ENCODE results near the gene MED15. TPM values are rescaled to one million over a fixed set of nuclear protein-coding genes. Genes with fewer than 3 reads are reported as not detected.

Gene MED15
- total RNA-seq, 1 donor from 2014 or later, result 20.5 TPM

DNA sequence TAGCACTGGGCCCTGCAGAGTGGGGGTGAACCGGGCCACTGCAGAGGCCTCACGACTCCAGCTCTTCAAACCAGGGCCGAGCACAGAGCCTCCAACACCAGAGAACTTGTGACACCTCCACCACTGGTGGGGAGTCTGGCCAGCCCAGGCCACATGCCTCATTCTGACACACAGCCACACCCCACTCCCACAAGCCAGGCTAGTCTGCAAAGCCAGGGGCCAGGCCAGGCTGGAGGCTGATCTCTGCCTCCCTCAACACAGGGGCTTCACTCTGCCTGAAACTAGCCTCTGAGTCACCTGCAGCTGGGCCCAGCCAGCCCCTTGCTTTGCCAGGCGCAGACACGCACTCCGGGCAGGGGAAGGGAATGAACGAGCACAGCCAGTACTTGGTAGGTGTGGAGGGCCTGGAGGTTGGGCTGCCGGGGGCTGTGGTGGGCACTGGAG, 102.9 kb downstream of the MED15 start:
- DNase-seq (ENCODE audit: low read depth), result peak; percentile 26
- Histone ChIP-seq H3K27me3 (ENCODE audit: control insufficient read depth, insufficient read depth, low read length) (no peaks in the 10 kb centered on the region), H3K36me3 (ENCODE audit: control insufficient read depth, insufficient read depth, low read length) (no peaks in the 10 kb centered on the region), H3K4me3 (ENCODE audit: low read depth, low read length) (no peak overlapping the region)
- no peak for FAIRE-seq
- TF ChIP-seq, protein P1, sequence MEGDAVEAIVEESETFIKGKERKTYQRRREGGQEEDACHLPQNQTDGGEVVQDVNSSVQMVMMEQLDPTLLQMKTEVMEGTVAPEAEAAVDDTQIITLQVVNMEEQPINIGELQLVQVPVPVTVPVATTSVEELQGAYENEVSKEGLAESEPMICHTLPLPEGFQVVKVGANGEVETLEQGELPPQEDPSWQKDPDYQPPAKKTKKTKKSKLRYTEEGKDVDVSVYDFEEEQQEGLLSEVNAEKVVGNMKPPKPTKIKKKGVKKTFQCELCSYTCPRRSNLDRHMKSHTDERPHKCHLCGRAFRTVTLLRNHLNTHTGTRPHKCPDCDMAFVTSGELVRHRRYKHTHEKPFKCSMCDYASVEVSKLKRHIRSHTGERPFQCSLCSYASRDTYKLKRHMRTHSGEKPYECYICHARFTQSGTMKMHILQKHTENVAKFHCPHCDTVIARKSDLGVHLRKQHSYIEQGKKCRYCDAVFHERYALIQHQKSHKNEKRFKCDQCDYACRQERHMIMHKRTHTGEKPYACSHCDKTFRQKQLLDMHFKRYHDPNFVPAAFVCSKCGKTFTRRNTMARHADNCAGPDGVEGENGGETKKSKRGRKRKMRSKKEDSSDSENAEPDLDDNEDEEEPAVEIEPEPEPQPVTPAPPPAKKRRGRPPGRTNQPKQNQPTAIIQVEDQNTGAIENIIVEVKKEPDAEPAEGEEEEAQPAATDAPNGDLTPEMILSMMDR (IDR thresholded peaks at IDR 0.05; ENCODE audit: insufficient read depth, low read length, severe bottlenecking), result no peak

DNA sequence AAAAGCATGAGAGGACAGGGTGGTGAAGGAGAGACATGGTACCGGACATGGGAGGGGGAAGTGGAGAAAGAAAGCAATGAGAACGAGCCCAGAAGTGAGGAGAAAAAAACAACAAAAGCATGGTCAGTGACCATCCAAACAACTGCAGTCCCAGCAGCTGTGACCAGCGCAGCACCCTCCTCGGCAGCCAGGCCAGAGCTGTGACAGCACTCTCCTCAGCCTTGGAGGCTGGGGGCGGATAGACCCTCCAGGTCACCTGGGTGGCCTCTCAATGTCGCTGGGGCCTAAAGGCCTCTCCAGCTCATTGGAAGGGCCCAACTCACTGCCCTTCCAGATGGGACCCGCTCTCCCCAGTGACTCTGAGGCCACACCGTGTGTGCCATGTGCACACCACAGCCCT, 103.3 kb downstream of the MED15 start:
- Histone ChIP-seq H3K4me3 (ENCODE audit: low read depth, low read length) (no peak overlapping the region), H3K27me3 (ENCODE audit: control insufficient read depth, insufficient read depth, low read length) (no peaks in the 10 kb centered on the region), H3K36me3 (ENCODE audit: control insufficient read depth, insufficient read depth, low read length) (no peaks in the 10 kb centered on the region)
- FAIRE-seq (no peak), DNase-seq (ENCODE audit: low read depth) (no peak)
- TF ChIP-seq, protein P1 (IDR thresholded peaks at IDR 0.05; ENCODE audit: insufficient read depth, low read length, severe bottlenecking), result no peak

DNA sequence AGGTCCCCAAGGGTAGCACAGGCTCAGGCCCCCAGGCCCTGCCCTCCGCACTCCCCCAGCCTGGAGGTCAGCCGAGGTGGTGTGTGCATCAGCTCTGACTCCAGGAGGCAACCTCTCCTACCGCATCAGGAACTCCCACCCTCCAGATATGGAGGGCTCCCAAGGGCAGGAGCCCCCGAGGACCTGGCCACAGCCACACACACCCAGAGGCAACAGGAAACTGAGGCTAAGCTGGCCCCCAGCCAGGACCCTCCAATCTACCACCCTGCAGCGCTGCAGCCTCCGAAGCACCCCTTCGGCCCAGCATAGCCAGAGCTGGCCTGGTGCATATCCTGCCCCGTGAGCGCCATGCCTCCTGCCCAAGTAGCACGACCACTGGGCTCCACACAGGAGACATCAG, 104.0 kb downstream of the MED15 start:
- TF ChIP-seq, protein P1 (IDR thresholded peaks at IDR 0.05; ENCODE audit: insufficient read depth, low read length, severe bottlenecking), result no peak
- H3K36me3 ChIP-seq (ENCODE audit: control insufficient read depth, insufficient read depth, low read length), result no peaks in the 10 kb centered on the region
- DNase-seq (ENCODE audit: low read depth), result no peak
- H3K27me3 ChIP-seq (ENCODE audit: control insufficient read depth, insufficient read depth, low read length), result no peaks in the 10 kb centered on the region
- FAIRE-seq, result peak; percentile 68
- H3K4me3 ChIP-seq (ENCODE audit: low read depth, low read length), result no peak overlapping the region

DNA sequence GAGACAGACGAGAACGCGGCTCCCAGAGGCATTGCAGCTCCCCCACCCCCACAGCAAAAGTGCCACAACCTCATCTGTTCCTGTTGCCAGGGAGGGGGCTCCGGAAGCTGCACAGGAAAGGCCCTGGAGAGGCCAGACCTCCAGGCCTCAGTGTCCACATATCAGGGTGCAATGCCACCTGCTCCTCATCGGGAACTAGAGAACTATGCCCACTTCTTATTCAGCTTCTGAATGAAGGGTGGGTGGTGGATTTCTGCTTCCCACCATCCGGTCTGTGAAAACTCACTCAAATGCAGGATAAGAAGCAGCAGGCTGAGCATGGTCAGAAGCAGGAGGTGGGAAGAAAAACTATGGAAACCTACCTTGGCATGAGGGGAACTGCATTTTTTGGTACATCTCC, 105.9 kb downstream of the MED15 start:
- Histone ChIP-seq H3K36me3 (ENCODE audit: control insufficient read depth, insufficient read depth, low read length) (no peaks in the 10 kb centered on the region), H3K4me3 (ENCODE audit: low read depth, low read length) (no peak overlapping the region), H3K27me3 (ENCODE audit: control insufficient read depth, insufficient read depth, low read length) (no peaks in the 10 kb centered on the region)
- DNase-seq (ENCODE audit: low read depth) (no peak), FAIRE-seq (no peak)
- TF ChIP-seq, protein P1 (IDR thresholded peaks at IDR 0.05; ENCODE audit: insufficient read depth, low read length, severe bottlenecking), result no peak

DNA sequence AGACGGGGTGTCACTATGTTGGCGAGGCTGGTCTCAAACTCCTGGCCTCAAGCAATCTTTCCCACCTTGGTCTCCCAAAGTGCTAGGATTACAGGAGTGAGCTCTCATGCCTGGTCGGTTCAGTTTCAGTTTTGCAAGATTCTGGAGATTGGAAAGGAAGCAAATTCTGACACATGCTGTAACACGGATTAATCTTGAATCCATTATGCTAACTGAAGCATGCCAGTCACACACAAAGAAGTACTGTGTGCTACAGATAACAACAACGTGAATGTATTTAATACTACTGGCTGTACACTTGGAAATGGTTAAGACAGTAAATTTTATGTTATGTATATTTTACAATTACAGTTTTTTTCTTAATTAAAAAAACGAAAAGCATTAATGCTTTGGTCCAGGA, 107.6 kb downstream of the MED15 start:
- Histone ChIP-seq H3K36me3 (ENCODE audit: control insufficient read depth, insufficient read depth, low read length) (no peaks in the 10 kb centered on the region), H3K27me3 (ENCODE audit: control insufficient read depth, insufficient read depth, low read length) (no peaks in the 10 kb centered on the region), H3K4me3 (ENCODE audit: low read depth, low read length) (no peak overlapping the region)
- DNase-seq (ENCODE audit: low read depth) (peak; percentile 8), FAIRE-seq (no peak)
- TF ChIP-seq, protein P1 (IDR thresholded peaks at IDR 0.05; ENCODE audit: insufficient read depth, low read length, severe bottlenecking), result no peak

Data from bronchial epithelial cell (primary cell).